NCI-H1092 treated with DMSO at 0.1 percent for 48 hours (cell line): ENCODE data around the gene GFI1B.
A peak's percentile ranks its signal among the peaks of the same experiment; 100 is the strongest.
"Not testable (repeated sequence)": the region's sequence is repeated elsewhere in the genome, so short reads cannot be mapped to it uniquely, and the experiment has no call there.

ENCODE experiments used
- DNase-seq: peaks from one replicate; lab custom pipeline; 2025; lab: John Stamatoyannopoulos, UW

GFI1B gene

DNA sequence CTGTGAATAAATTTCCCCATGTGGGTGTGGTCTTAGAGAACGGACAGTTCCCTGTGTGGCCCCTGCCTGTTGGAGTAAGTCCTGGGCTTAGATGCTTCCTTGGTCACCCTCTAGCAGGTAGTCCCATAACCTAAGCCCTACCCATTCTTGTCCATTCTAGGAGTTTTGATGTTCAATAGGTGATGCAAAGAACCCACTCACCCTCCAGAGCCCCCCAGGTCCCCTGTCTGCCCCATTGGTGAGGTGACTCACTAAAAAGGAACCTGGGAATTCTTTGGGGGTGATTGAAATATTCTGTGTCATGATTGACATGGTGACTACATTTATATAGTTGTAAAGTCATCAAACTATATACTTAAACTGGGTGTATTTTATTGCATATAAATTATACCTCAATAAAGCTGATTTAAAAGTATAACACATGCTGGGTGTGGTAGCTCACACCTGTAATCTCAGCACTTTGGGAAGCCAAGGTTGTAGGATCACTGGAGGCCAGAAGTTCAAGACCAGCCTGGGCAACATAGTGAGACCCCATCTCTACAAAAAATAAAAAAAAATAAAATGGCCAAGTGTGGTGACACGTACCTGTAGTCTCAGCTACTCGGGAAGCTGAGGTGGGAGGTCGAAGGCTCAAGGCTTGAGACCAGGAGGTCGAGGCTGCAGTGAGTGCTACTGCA is 31.6 kb downstream of the GFI1B start:
- DNase-seq: no peak

GRCh38 chr9:133014696-133015095 is 36.2 kb downstream of the GFI1B start:
- no peak for DNase-seq

DNA sequence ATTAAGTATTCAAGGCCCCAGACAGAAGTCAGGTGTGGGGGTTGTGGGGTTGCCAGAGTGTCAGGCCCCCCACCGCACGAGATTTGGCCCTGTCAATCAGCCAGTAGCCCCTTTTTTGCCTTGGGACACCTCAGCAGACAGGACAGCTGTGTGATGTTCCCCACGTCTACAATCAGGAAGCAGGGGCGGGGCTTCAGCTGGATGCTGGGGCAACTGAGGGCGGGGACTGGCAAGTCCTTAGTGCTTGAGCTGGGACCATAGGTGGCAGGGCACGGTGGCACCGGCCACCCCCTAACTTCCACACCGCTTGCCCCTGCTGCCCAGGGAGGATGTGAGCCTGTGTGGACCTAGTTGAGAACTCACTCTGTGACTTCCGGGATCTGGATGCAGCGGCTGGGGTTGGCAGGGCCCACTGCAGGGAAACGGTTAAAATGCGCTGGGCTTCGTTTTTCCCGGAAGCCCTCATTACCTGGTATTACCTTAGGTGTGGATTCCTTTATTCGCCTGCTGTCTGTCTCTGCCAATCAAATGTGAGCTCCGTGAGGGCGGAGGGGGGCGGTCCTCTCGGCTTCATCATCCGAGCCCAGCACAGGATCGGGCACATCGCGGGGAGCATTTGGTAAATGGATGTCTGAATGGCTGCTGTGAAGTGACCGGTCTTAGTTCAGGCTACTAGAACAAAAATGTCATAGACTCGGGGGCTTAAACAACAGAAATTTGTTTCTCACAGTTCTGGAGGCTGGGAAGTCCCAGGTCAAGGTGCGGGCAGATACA is 44.8 kb downstream of the GFI1B start:
- DNase-seq: no peak

DNA sequence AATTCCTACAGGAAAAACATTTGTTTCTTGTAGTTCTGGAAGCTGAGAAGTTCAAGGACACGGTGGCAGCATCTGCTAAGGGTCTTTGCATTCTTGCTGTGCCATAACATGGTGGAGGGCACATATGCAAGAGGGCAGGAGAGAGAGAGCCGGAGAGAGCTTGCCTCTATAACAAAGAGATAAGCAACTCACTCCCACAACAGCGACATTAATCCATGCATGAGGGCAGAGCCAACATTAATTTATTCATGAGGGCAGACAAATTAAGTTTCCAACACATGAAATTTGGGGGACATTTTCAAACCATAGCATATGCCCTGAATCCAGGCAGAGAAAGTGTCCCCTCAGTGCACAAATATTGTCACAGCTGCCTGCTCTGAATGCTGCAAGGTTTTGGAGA is 47.9 kb downstream of the GFI1B start:
- DNase-seq: no peak

- DNase-seq: no peak
Measured at GRCh38 chr9:133027134-133027533, 48.6 kb downstream of the GFI1B start.

- DNase-seq: no peak
Measured at GRCh38 chr9:133028221-133028620, 49.7 kb downstream of the GFI1B start.

GRCh38 chr9:133029994-133030316 is 51.5 kb downstream of the GFI1B start:
- DNase-seq: no peak

GRCh38 chr9:133030317-133031129 is 52.0 kb downstream of the GFI1B start, which contains the start of gene GTF3C5:
TSS of gene GTF3C5 (plus strand) at chr9:133030997. CDS start at chr9:133031012, 15 bp downstream.
- peak; percentile 100 for DNase-seq

DNA sequence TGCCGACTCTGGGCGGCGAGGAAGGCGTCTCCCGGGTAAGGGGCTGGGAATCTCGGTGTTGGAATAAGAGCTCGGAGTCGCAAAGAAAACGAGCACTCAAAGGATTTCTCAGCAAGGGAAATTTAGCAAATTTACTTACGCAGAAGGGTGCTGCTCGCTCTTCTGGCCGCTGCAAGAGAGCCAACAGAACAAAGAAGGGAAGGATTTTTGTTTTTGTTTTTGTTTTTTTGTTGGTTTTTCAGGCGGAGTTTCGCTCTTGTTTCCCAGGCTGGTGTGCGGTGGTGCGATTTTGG is 52.6 kb downstream of the GFI1B start:
- DNase-seq: no peak

- DNase-seq: no peak
Measured at GRCh38 chr9:133031496-133031911, 53.0 kb downstream of the GFI1B start.

DNA sequence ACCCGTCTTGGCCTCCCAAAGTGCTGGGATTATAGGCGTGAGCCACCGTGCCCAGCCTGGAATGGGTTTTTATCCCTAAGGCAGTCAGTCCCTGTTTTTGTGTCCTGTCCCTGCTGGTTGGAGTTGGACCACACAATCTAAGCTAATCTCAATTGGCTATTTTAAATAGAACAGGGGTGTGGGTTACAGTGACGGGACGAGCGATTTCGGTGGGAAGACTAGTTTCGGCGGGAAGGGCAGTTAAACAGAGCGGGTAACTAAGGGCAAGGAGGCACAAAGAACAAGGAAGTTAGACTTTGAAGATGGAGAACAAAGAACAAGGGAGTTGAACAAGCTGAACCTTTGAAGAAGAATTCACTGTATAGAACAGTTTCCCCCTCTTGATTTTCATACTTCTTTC is 53.7 kb downstream of the GFI1B start:
- DNase-seq: no peak

DNA sequence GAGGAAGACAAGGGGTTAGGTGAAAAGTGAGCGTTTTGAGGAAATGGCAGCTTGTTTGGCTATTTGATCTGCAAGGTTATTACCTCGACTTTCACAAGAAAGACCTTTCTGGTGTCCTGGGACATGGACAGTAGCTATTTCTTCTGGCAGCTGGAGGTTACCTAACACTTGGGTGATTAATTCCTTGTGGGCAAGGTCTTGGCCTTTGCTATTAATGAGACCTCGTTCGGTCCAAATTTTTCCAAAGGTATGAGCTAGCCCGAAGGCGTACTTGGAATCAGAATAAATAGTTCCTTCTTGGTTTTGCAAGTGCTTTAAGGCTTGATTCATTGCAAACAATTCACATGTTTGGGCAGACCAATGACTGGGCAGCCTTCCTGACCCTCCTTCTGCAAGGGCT is 57.2 kb downstream of the GFI1B start:
- DNase-seq: no peak

DNA sequence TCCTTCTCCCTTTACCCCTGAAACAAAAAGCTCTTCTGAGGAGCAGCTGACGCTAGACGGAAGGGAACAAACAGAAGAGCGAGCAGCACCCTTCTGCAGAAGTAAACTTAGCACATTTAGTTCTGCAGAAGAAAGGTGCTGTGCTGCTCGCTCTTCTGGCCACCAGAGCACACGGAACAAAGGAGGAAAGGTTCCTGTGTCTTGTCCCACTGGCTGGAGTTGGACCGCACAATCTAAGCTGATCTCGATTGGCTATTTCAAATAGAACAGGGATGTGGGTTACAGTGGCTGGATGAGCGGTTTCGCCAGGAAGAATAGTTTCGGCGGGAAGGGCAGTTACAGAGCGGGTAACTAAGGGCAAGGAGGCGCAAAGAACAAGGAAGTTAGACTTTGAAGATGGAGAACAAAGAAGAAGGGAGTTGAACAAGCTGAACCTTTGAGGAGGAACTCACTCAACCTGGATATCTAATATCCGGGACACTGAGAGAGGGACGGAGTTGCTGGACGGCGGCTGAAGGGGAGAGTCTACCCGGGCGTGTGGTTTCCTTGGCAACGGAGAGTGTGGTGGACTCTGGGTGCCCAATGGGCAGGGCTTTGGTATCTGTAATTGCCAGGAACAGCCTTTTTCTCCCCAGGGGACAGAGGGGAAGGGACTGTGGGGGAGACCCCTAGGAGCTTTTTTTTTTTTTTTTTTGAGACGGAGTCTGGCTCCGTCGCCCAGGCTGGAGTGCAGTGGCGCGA is 59.5 kb downstream of the GFI1B start:
- no peak for DNase-seq

DNA sequence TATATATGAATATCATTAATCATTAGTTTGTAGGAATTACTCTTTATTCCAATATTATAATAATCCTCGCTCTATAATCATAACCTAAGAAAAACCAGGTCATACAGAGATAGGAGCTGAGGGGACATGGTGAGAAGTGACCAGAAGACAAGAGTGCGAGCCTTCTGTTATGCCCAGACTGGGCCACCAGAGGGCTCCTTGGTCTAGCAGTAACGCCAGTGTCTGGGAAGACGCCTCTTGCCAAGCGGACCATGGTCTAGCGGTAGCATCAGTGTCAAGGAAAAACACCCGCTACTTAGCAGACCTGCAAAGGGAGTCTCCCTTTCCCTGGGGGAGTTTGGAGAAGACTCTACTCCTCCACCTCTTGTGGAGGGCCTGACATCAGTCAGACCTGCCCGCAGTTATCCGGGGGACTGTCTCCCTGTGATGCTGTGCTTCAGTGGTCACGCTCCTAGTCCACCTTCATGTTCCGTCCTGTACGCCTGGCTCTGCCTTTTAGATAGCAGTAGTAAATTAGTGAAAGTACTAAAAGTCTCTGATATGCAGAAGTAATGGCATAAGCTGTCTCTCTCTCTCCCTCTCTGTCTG is 62.5 kb downstream of the GFI1B start:
- DNase-seq: not testable (repeated sequence)
